NCI-H2029 (cell line): ENCODE results near the gene LY6G6C.

ENCODE experiments used
- DNase-seq: peaks from one replicate; lab custom pipeline; 2025; lab: John Stamatoyannopoulos, UW

Gene LY6G6C

DNA sequence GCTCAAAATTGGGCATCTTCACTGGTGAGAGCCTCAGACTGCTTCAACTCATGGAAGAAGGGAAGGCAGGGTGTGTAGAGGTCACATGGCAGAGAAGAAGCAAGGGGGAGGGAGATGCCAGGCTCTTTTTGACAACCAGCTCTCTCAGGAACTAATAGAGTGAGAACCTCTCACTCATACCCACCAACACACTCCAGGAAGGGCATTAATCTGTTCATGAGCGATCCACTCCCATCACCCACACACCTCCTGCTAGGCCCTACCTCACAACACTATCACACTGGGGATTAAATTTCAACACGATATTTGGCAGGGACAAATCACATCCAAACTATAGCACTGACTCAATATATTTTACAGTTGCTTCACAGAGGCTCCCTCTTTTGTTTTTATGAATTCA is 20.3 kb upstream of the LY6G6C start:
- DNase-seq = no peak

DNA sequence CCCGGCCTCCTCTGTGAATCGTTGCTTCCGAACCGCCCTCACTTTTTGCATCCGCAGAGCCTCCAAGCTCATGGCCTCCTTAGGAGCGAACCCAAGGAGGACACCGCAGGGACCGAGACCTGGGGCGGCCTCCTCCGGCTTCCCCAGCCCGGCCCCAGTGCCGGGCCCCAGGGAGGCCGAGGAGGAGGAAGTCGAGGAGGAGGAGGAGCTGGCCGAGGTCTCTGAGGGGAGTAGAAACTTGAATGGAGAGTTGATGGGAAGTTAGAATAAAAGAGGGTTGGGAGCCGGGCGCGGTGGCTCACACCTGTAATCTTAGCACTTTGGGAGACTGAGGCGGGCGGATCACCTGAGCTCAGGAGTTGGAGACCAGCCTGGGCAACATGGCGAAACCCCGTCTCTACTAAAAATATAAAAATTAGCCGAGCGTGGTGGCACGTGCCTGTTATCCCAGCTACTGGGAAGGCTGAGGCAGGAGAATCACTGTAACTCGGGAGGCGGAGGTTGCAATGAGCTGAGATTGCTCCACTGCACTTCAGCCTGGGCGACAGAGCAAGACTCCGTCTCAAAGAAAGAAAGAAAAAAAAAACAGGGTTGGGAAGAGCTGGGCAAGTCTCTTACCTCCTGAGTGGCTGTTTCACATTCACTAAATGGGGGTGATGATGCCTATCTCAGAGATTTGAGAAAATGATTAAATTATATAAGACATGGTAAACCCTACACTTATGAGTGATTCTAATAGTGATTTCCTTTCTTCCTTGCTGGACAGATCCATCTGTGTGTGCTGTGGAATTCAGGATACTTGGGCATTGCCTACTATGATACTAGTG is 19.1 kb upstream of the LY6G6C start:
- no peak for DNase-seq

- DNase-seq = peak; percentile 99
Measured at GRCh38 chr6:31739639-31740396, 18.3 kb upstream of the LY6G6C start, which contains the start of gene MSH5. TSS of gene MSH5 (plus strand) at chr6:31740005. CDS start at chr6:31740467, 462 bp downstream.

DNA sequence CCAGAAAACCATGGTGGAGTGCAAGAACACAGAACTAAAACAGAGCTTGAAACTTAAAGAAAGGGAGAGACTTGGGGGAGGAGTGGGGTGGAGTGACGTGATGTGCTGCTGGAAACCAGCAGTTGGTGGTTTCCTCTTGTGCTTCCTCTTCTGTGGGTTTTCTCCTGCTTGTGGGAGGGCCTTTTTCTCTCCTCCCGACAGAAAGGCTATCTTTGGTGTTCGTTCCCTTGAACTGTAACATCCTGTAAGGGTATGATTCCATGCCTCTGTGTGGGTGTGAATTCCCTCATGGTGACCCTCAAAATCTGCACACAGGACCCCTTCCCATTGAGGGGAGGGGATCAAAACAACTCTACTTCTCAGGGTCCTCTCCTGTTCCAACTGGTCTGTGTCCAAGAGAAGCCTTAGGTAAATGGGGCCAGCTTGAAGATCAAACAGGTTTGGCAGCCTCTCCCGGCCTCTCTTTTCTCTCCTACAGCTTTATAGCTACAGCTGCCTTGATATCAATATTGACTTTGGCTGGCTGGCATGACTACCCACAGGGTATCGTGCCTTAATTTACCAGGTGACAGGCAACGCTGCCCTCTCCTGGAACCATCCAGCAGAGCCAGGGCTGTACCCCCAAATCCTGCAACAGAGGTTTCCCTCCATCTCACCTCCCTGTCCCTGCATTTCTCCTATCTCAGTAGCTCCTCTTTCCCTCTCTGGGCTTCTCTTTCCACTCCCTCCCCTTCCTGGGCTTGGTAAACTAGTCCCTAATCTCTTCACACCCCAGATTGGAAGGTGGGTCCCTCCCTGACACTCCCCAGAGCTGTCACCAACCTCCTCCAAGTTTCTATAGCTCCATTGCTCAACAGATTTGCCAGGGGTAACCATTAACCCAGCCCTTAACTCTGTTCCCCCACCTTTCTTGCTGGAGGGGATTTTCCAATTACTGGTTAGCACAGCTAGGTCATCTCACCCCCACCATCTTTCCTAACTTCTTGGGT is 16.7 kb upstream of the LY6G6C start:
- DNase-seq = peak; percentile 96

DNA sequence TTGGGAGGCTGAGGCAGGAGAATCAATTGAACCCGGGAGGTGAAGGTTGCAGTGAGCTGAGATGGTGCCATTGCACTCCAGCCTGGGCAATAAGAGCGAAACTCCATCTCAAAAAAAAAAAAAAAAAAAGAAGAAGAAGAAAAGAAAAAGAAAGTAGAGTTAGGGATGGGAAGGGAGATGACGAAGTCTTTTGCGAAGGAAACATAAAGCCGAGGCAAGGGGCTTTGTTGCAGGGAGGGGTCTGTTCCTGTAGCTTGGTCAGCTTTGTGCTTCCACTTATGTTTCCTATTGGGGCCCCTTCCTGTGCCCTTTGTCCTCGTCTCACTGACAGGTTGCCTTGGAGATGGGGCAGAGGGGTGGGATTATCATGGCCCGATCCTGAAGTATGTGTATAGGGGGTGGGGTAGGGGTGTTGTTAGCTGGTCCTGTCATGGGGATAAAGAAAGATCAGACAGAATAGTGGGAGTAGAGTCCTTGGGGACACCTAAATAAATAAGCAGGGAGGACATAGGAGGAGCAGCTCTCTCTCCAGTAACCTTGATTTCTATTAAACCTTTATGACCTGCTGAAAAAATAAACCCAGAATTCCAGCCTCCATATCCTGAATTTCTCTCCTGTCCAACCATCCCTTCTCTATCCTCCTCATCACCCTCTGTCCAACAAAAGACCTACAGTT is 15.9 kb upstream of the LY6G6C start:
- peak; percentile 51 for DNase-seq

- no peak for DNase-seq
Measured at GRCh38 chr6:31736768-31737314, 15.3 kb upstream of the LY6G6C start.

GRCh38 chr6:31736021-31736767 is 14.6 kb upstream of the LY6G6C start, which contains the start of gene CLIC1:
TSS of gene CLIC1 (minus strand) at chr6:31736530. CDS start at chr6:31736300, 230 bp downstream.
- peak; percentile 76 for DNase-seq

DNA sequence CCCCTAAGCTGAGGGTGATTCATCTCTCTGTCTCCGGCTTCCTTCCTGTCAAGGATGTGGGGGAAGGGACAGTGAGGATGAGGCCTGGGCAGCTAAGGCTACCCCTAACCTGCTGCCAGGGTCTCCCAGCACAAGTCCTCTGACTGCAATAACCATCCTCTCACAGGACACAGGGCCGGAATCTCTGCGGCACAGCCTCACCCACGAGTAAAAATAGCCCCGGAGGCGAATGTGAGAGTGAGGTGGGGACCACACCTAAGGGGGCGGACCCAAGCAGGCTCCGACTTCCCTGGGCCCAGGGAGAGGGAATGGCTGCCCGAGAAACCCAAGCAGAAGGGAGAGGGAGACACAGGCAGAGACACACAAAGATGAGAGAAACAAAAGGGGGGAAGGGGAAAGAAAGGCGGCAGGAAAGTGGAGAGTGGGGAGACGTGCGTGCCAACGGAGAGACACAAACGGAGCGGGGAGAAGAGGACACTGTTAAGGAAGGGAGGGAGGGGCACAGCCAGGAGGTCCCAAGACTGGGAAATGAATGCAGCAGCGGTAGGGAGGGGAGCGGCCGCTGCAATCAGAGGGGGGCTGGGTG is 13.4 kb upstream of the LY6G6C start:
- DNase-seq = peak; percentile 18

- no peak for DNase-seq
Measured at GRCh38 chr6:31734247-31734820, 12.8 kb upstream of the LY6G6C start.

DNA sequence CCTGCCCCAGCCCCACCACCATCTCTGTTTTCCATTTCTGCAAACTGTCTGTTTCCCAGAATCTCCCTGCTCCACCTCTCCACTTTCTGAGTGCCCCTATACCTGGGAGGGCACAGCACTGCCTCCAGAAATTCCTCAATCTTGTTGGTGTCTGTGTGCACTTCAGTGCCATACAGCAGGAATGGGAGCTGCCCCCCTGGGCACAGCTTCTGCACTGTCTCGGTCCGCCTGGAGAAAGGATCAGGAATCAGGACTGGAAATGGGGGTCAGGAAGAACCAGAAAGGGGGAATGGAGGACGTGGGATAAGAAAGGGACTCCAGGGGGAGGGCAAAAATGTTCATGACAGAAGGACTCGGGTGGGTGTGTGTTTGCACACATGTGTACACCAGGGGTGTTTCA is 12.2 kb upstream of the LY6G6C start:
- no peak for DNase-seq

GRCh38 chr6:31732029-31732428 is 10.5 kb upstream of the LY6G6C start:
- no peak for DNase-seq

DNA sequence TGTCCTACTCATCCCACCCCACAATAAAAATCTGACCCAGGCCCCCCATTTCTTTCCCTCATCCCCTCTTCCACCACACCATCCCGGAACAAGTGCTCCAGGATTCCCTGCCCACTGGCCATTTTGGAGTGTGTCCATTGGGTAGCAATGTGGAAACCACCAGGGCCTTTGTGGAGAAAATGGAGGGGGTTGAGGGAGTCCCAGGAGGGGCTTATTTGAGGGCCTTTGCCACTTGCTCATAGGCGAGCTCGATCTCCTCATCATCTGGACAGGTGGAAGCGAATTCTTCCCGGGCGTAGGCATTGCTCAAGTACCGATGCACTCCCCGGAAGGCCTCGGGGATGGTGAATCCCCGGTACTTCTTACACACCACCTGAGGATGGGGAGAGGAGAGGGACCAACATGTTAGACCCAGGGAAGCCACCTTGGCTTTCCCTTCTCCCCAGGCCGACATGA is 9.1 kb upstream of the LY6G6C start:
- no peak for DNase-seq

DNA sequence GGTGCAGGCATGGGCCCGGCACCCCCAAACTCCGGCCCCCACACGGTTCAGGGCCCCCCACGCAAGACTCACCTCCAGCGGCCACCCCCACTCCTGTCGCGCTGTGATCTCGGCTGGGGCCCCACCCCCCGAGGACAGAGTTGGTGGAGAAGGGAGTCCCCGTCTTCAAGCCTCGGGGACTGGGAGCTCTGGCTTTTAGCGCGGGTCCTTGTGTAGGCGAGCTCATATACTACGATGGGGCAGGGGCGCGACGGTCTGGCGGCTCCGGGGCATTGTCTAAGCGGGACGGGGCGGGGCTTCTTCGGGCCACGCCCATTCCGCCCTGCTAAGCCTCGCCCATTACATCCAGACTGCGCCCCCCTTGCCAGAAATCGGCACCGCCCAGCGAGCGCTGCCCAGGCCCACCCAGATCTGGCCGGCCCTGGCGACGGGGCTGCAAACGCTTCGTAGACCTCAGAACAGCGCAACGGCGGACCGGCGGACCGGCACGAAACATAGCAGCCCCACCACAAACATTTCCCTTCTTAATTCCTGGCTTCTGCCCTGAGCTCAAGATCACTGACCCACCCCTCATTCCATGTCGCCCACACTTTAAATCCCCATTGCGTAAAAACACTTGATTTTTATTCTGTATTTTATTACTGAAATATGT is 8.6 kb upstream of the LY6G6C start:
- peak; percentile 51 for DNase-seq

DNA sequence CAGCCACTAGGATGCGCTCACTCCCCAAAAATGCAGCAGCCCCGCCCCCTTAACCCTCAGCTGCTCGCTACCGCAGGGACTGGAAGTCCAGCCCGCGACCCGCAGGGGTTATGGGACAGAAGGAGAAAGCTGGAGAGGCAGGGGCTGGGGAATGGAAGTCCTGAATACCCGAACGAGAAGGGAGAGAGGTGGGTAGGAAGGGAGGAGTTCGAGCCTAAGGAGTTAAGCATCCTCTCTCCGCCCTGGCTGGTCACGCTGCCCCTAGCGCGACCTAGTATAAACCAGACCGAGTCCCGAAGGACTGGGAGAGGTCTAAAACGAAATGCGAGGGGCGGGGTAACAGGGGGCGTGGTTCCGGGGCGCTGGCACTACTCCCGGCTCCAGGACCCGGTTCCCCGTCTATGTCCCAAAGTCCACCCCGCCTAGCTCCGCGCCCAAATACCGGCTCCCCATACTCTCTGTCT is 8.0 kb upstream of the LY6G6C start:
- peak; percentile 78 for DNase-seq

- DNase-seq = no peak
Measured at GRCh38 chr6:31728767-31729514, 7.4 kb upstream of the LY6G6C start, which contains the start of gene DDAH2. TSS of gene DDAH2 (minus strand) at chr6:31729299. CDS start at chr6:31729161, 138 bp downstream.

GRCh38 chr6:31727717-31728671 is 6.4 kb upstream of the LY6G6C start:
- no peak for DNase-seq
